Kidney tubule cell (primary cell): ENCODE data around the gene ID3.

ENCODE experiments used
- DNase-seq: peaks from one replicate; pipeline ENCODE4 v3.0.0-alpha.2; 2018; ENCODE audit warnings: low spot score

Gene ID3

GRCh38 chr1:23559136-23559984, at the start of gene ID3:
Gene ID3, minus strand, starts transcription at chr1:23559501. Its CDS starts 75 bp downstream, at chr1:23559426.
- DNase-seq: peak; percentile 98

DNA sequence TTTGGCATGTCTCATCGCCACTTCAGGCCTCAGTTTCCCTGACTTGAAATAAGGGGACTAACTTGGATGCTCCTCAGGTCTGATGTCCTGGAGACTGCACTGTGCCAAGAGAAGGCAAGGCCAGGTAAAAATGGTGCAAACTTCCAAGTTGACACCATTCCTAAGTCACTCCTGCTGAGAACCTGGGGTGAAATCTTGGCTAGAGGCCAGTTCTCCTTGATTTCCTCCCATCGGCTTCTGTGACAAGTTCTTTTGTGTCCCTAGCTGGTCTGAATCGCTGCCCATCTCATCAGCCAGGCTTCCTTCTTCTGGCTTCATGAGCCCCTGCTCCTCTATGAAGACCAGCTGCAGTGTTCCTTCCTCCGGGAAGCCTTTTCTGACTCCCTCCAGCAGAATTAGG, 48.6 kb upstream of the ID3 start:
- no peak for DNase-seq

GRCh38 chr1:23601968-23602876, 42.9 kb upstream of the ID3 start:
- no peak for DNase-seq

GRCh38 chr1:23601135-23601967, 42.0 kb upstream of the ID3 start:
- no peak for DNase-seq

- DNase-seq: no peak
These were observed 41.0 kb upstream of the ID3 start for GRCh38 chr1:23600283-23600682.

- DNase-seq: no peak
These were observed 39.8 kb upstream of the ID3 start for GRCh38 chr1:23599125-23599524.

GRCh38 chr1:23598424-23598823, 39.1 kb upstream of the ID3 start:
- no peak for DNase-seq

DNA sequence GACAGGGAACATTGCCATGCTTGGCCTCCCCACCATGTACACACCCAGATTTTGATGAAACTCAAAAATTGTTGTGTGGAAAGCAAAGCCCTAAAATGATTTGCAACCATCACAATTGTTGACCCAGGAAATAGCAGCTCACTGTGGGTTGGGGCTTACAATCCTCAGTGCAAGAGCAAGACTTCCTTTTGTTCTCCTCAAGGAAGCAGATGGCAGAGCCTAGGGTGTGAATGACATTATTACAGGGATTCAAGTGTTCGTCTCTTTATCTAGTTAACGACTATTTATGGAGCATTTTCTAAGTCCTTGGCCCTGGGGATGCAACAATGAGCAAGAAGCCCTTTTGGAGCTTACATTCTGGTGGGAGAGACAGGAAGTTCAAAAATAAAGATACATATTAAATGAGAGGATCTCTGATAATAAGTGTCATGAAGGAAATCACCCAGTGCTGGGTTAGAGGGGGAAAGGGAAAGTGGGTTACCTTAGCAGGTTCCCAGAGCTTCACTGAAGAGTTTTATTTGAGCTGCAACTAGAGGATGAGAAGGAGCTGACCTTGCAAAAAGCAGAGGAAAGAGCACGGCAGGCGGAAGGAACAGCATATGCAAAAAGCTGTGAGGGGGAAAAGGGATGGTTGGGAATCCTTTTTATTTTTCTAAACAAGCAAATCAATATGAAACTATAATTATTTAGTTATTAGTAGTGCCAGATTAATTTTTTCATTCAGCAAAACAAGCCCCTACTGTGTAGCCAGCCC, 38.5 kb upstream of the ID3 start:
- DNase-seq: no peak

DNA sequence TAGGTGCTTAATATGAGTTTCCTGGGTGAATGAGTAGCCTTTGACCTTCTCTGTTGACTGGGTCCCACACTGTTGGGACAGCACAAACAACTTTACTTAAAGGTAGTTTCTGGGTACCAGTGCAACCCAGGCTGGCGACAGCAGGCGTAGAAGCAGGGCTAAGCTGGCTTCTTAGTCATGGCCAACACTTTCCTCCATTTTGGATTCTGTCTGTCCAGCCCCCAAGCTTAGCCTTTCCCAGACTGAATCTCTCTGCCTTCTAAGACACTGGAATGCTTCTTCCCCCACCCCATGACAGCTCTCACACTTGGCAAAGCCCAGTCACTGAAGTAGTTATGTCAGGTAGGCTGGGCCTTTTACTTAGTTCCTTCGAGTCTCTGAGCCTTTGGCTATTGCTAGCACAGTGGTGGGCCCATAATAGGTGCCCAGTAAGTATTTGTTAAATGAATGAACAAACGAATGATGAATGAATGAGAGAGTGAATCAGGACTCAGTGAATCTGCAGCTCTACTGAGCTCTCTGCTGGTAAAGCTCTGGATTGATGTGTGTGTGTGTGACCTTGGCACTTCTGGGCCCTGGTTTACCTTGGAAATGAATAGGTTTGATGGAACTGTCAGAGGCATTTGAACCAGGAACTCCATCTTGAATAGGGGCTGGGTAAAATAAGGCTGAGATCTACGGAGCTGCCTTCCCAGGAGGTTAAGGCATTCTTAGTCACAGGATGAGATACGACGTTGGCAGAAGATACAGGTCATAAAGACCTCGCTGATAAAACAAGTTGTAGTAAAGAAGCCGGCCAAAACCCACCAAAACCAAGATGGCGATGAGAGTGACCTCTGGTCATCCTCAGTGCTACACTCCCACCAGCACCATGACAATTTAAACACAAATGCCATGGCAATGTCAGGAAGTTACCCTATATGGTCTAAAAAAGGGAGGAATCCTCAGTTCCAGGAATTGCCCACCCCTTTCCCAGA, 37.4 kb upstream of the ID3 start:
- no peak for DNase-seq

DNA sequence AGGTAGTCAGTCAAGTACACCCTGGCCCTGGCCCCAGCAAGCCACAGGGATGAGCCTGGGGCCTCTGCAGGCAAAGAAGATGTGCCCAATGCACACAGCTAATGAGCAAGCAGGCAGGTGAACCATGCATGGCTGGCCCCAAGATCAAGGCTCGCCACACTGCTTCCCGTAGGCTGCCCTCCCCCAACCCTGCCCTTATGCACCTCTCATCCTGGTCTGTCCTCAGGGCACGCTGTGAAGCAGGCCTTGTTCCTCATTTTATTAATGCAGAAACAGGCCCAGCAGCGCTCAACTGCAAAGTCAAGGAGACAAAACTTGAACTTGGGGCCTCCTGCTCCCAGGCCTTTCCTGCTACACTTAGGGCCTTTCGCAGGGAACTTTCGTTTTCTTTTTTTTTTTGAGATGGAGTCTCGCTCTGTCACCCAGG, 35.6 kb upstream of the ID3 start:
- peak; percentile 67 for DNase-seq

DNA sequence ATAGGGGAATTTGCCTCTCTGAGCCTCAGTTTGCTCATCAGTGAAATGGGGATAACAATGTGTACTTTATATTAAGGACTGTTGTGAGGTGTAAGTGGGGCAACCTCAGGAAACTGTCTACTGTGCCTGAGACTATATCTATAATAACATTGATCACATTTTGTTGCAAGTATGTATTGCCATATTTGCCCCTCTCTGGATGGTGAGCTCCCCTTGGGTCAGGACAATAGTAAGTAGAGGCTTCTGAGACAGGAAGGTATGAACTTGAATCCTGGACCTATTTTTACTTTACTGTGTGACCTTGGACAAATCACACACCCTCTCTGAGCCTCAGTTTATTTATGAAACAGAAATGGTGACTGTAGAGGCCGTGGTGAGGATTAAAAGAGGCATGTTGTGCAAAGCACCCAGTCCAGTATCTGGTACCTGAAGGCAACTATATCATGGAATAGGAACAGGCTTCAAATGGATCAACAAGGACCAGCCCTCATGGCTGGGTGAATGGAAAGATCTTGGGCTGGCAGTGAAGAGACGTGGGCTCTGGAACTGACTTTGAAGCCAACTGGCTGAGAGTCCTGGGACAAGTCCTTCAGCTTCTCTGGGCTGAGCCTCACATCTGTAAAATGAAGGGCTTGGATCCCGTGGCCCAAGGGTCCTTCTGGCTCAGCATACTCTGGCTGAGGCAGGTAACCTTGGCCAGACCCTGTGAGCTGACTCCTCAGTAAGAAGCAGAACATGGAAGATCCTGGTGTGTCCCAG, 35.0 kb upstream of the ID3 start:
- no peak for DNase-seq

GRCh38 chr1:23593556-23594148, 34.4 kb upstream of the ID3 start:
- peak; percentile 71 for DNase-seq

- DNase-seq: no peak
These were observed 33.8 kb upstream of the ID3 start for GRCh38 chr1:23593042-23593521.

DNA sequence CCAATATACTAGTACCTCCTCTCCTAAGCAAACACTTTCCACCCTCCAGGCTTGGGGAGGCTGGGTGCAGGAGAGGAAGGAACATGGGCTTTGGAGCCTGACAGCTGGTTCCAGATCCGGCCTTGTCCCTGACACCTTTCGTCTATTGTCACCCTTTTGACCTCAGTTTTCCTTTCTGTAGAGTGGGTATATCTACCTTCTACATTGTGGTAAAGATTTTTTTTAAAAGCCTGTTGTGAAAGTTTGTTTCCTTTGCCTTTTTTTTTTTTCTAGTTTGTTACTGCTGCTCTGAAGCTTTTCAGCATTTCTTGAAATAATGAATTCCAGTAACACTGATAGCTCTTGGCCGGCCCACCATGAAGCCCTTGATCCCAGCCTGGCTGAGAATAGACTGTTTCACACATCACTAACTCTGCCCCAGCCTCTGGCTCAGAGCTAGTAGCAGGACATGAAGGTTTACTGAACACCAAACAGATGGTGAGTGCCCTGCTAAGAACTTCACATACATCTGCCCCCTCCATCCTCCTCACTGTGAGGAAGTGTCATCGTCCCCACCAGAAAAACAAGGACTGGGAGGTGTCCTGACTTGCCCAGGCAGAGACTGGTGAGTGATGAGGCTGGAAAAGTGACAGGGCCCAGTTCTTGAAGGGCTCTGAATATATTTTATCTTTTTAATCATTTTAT, 33.0 kb upstream of the ID3 start:
- DNase-seq: peak; percentile 32

DNA sequence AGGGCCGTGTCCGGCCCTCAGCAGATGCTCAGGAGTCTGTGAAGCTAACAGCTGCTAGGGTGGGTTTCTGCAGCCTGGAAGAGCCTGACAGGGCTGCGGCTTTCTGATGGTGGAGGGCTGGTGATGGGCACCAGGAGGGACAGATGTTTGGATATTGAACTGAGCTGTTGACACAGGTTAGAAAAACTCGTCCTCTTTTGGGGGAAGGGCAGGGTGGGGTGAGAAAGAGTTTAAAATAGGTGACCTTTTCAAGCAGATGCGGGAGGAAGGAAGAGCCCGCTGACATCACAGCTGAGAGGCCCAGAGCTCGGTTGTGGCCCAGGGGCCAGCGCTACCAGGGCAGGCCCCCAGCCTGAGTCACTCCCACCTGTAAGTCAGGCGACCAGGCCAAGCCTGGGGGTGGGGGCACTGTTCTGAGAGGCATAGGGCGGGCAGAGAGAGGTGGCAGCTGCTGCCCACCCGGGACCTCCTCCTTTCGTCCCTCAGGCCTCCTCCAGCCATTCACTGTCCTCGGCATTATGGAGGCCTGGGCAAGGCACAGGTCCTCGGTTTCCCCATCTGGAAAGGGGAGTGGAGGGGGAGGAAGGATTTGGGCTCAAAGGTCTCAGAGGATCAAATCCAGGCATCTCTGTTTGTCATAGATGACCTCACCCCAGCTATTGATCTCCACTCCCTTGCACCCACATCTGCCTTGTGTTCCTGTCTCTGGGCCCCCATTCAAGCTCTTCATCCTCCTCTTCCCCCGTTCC, 32.3 kb upstream of the ID3 start:
- DNase-seq: no peak

DNA sequence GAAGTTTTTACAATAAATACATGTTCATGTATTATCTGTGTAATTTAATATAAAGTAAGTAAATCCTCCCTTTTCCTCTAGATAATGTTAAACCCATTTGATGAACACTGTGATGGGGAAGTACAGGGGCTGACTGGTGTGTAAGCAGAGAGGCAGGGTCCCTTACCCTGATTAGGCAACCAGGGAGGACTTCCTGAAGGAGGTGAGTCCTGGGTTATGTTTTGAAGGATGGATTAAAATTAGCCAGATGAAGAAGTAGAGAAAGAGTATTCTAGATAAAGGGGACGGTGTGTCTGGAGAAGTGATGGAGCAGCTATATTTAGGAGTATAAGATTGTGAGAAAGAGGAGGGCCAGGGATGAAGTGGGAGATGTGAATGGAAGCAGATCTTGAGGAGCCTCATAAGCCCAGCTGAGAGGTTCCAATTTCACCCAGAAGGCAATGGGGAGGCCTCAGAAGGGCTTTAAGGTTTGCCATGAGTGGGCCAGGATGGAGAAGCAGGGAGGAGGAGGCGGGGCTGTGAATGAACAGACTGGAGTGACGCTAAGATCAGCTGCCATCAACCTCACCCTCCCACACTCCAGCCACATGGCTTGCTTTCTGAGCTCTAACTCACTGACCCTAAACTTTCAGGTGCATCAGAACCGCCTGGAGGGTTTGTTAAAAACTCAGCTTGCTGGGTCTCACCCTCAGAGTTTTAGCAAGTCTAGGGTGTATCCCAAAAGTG, 30.9 kb upstream of the ID3 start:
- no peak for DNase-seq

GRCh38 chr1:23589585-23589986, 30.3 kb upstream of the ID3 start:
- DNase-seq: peak; percentile 38
